Measurements from ENCODE around the gene ATN1. TPM values are rescaled to one million over a fixed set of nuclear protein-coding genes. Genes with fewer than 3 reads are reported as not detected.
"Not testable (repeated sequence)": the region's sequence is repeated elsewhere in the genome, so short reads cannot be mapped to it uniquely, and the experiment has no call there.

Gene ATN1
- total RNA-seq, 1 donor from 2014 or later = 12.1 TPM

GRCh38 chr12:6904280-6905276, 23.2 kb upstream of the ATN1 start, which contains the start of gene LRRC23:
Gene LRRC23 (plus strand): TSS chr12:6904822. CDS start chr12:6905634, 812 bp downstream.
- peak; percentile 97 for DNase-seq

DNA sequence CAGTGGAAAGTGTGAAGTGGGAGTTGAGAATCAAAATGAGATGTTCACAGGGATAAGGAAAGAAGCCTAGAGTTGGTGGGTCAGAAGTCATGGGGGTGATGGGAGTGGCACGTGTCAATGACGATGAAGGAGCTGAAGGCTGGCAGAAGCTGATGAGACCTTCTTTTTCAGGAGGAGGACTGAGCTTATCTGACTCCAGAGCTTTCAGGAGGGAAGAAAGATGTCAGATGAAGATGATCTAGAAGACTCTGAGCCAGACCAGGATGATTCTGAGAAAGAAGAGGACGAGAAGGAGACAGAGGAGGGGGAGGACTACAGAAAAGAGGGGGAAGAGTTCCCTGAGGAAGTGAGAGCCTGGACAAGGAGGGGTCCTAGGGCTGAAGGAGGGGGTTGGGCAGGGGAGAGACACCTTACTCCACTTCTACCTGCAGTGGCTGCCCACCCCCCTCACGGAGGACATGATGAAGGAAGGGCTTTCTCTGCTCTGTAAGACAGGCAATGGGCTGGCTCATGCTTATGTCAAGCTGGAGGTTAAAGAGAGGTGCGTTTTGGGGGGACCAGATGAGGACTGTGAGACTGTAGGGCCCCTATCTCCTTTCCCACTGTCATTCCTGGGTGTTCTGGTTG, 22.2 kb upstream of the ATN1 start:
- DNase-seq = no peak

GRCh38 chr12:6908141-6908540, 19.6 kb upstream of the ATN1 start:
- not testable (repeated sequence) for DNase-seq

- no peak for DNase-seq
Measured at GRCh38 chr12:6909421-6910145, 18.2 kb upstream of the ATN1 start.

DNA sequence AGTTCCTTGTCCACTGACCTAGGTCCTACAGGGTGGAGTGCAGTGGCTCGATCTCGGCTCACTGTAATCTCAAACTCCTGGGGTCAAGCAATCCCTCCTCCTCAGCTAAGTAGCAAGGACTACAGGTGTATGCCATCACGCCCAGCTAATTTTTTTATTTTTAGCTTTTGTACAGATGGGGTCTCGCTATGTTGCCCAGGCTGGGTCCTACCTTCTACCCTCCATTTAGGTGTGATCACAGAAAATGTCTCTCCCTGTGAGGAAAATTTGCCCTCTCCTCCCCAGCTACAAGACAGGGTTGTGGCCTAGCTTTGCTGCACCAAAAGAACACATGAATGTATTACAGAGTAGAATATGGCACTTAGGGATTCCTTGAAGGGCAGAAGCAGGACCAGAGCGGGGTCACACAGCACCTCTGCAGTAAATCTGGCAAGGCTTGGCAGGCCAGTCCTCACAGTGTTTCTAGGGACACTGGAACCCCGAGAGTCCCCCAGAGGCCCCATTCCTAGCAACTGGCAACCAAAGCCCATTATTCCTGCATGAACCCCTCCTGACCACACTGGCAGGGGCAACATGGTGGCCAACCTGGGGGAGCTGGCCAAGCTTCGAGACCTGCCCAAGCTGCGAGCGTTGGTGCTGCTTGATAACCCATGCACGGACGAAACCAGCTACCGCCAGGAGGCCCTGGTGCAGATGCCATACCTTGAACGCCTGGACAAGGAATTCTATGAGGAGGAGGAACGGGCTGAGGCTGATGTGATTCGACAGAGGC, 15.4 kb upstream of the ATN1 start:
- no peak for DNase-seq

DNA sequence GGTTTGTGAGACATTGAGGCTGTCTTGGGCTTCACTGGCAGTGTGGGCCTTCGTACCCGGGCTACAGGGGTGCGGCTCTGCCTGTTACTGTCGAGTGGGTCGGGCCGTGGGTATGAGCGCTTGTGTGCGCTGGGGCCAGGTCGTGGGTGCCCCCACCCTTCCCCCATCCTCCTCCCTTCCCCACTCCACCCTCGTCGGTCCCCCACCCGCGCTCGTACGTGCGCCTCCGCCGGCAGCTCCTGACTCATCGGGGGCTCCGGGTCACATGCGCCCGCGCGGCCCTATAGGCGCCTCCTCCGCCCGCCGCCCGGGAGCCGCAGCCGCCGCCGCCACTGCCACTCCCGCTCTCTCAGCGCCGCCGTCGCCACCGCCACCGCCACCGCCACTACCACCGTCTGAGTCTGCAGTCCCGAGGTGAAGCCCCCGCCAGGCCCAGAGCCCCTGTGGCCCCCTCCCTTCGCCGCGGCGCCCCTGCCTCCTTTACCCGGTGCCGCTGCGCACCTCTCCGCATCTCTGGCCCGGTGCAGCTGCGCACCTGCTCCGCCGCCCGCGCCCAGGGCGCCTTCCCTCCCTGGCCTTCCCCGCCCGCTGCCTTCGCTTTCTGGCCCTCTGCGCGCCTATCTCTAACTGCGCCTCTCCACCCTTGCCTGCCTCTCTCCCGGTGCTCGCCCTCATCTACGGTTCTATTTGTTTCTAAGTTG, 13.4 kb upstream of the ATN1 start, which contains the start of gene ENO2:
Gene ENO2, plus strand, starts transcription at position 335 of the 701 bp plus-strand sequence. CDS start 1,253 bp downstream, outside the sequence.
- DNase-seq = peak; percentile 66

- no peak for DNase-seq
Measured at GRCh38 chr12:6914947-6915788, 12.6 kb upstream of the ATN1 start.

- DNase-seq = no peak
Measured at GRCh38 chr12:6915789-6916285, 11.9 kb upstream of the ATN1 start.

- DNase-seq = no peak
Measured at GRCh38 chr12:6916426-6917200, 11.1 kb upstream of the ATN1 start.

DNA sequence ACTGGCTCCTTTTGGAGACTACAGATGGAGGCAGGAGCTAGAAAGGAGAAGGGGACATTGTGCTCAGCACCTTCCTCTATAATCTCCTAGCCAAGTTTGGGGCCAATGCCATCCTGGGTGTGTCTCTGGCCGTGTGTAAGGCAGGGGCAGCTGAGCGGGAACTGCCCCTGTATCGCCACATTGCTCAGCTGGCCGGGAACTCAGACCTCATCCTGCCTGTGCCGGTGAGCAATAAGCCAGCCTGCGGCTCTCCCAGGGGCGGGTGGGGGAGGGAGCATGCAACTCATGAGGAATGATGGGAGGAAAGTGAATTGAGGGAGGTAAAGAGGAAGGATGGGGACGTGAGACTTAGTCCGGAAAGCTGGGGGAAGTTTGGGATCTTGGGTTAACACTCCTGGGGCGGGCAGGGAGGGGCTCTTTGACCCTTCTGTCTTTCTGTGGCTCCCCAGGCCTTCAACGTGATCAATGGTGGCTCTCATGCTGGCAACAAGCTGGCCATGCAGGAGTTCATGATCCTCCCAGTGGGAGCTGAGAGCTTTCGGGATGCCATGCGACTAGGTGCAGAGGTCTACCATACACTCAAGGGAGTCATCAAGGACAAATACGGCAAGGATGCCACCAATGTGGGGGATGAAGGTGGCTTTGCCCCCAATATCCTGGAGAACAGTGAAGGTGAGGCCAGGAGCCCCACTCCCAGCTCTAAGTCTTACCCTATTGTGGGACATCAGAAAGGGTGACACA, 10.1 kb upstream of the ATN1 start:
- no peak for DNase-seq

- no peak for DNase-seq
Measured at GRCh38 chr12:6919588-6919987, 8.2 kb upstream of the ATN1 start.

DNA sequence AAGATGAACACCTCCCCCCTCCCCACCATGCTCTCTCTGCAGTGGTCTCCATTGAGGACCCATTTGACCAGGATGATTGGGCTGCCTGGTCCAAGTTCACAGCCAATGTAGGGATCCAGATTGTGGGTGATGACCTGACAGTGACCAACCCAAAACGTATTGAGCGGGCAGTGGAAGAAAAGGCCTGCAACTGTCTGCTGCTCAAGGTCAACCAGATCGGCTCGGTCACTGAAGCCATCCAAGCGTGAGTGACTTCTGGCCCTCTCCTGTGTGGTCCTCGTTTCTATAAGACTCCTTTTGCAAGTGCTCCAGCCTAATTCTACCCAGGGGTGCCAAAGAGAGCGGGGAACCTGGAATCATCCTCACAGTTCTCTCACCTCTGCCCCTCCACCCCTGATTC, 6.2 kb upstream of the ATN1 start:
- DNase-seq = no peak

GRCh38 chr12:6921996-6922946, 5.5 kb upstream of the ATN1 start:
- no peak for DNase-seq

DNA sequence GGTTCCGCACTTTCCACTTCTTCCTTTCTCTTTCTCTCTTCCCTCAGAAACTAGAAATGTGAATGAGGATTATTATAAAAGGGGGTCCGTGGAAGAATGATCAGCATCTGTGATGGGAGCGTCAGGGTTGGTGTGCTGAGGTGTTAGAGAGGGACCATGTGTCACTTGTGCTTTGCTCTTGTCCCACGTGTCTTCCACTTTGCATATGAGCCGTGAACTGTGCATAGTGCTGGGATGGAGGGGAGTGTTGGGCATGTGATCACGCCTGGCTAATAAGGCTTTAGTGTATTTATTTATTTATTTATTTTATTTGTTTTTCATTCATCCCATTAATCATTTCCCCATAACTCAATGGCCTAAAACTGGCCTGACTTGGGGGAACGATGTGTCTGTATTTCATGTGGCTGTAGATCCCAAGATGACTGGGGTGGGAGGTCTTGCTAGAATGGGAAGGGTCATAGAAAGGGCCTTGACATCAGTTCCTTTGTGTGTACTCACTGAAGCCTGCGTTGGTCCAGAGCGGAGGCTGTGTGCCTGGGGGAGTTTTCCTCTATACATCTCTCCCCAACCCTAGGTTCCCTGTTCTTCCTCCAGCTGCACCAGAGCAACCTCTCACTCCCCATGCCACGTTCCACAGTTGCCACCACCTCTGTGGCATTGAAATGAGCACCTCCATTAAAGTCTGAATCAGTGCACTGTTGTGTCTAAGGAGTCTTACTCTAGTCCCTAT, 4.6 kb upstream of the ATN1 start:
- no peak for DNase-seq

GRCh38 chr12:6923851-6924250, 3.9 kb upstream of the ATN1 start:
- DNase-seq = no peak

GRCh38 chr12:6925239-6925539, 2.6 kb upstream of the ATN1 start:
- DNase-seq = no peak
